Left ventricle myocardium inferior (tissue), 1 donor: ENCODE data around the gene CRX. TPM values are rescaled to one million over a fixed set of nuclear protein-coding genes. Genes with fewer than 3 reads are reported as not detected.

Source experiments
- DNase-seq: peaks from one replicate; pipeline ENCODE4 v3.0.0-alpha.2; 2020
- H3K27ac ChIP-seq: fragments of 200-600 bp; replicated peaks from 2 replicates; pipeline ENCODE4 v1.8.0; 2021
- H3K27me3 ChIP-seq: fragments of 200-600 bp; 2 replicates; pipeline ENCODE4 v1.8.0; 2021; ENCODE audit warnings: low read depth
- H3K36me3 ChIP-seq: fragments of 200-600 bp; 2 replicates; pipeline ENCODE4 v1.8.0; 2021
- H3K4me1 ChIP-seq: fragments of 200-600 bp; 2 replicates; pipeline ENCODE4 v1.8.0; 2021
- H3K4me3 ChIP-seq: fragments of 200-600 bp; 2 replicates; pipeline ENCODE4 v1.8.0; 2021; ENCODE audit warnings: mild to moderate bottlenecking, moderate library complexity
- H3K9me3 ChIP-seq: fragments of 200-600 bp; replicated peaks from 2 replicates; pipeline ENCODE4 v1.8.0; 2021
- intact Hi-C: fragments of 100-400 bp; cut with micrococcal nuclease; formaldehyde crosslinking; loops from one replicate; pipeline ENCODE4 v1.11.0; 2022
- total RNA-seq: library from RNA; stranded (reverse); fragmentation: NEBNext Ultra II Directional; extraction: Animal tissue kit (Norgen Biotek cat#: 25700); gene quantifications from one replicate; pipeline ENCODE4 v1.2.1, GENCODE V29; 2021
- TF ChIP-seq, protein P1 (sequence below): fragments of 200-600 bp; IDR thresholded peaks from 2 replicates; pipeline ENCODE4 v1.8.0; 2021; ENCODE audit warnings: antibody characterized with exemption, mild to moderate bottlenecking, borderline replicate concordance
- donor health status: DM: no; HTN: yes; CAD: no; lungs with severe emphysema.

The CRX gene
- total RNA-seq, 1 donor from 2014 or later: not detected

- Histone ChIP-seq H3K27ac (no peak overlapping the region), H3K27me3 (peaks cover 58% of the 10 kb centered on the region), H3K9me3 (no peaks in the 10 kb centered on the region), H3K36me3 (no peaks in the 10 kb centered on the region), H3K4me3 (no peak overlapping the region), H3K4me1 (no peaks in the 10 kb centered on the region)
- DNase-seq: no peak
- TF ChIP-seq, protein P1, sequence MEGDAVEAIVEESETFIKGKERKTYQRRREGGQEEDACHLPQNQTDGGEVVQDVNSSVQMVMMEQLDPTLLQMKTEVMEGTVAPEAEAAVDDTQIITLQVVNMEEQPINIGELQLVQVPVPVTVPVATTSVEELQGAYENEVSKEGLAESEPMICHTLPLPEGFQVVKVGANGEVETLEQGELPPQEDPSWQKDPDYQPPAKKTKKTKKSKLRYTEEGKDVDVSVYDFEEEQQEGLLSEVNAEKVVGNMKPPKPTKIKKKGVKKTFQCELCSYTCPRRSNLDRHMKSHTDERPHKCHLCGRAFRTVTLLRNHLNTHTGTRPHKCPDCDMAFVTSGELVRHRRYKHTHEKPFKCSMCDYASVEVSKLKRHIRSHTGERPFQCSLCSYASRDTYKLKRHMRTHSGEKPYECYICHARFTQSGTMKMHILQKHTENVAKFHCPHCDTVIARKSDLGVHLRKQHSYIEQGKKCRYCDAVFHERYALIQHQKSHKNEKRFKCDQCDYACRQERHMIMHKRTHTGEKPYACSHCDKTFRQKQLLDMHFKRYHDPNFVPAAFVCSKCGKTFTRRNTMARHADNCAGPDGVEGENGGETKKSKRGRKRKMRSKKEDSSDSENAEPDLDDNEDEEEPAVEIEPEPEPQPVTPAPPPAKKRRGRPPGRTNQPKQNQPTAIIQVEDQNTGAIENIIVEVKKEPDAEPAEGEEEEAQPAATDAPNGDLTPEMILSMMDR: no peak
- intact Hi-C loops: no loop called here
Observed at GRCh38 chr19:47839913-47840312, 18.2 kb downstream of the CRX start.

DNA sequence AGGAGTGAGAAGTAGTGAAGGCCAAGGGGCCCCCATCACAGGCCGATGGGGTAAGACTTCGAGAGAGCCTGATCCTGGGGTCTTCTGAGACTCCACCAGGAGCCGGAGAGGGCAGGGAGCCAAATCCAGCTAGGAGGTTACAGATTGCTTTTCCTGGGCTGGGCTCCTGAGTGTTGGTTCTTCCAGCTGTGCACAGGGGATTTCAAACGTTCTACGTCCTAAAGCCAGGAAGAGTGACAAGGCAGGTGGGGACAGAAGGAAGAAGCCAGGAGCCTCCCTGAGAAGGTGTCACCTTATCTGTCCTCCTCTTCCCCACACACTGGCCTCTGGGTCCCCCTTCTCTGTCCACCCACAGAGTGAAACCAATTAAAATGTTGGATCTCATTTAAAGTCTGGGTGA, 21.2 kb downstream of the CRX start:
- Histone ChIP-seq H3K27ac (no peak overlapping the region), H3K4me1 (no peaks in the 10 kb centered on the region), H3K27me3 (peaks cover 88% of the 10 kb centered on the region), H3K36me3 (no peaks in the 10 kb centered on the region), H3K4me3 (no peak overlapping the region), H3K9me3 (no peaks in the 10 kb centered on the region)
- TF ChIP-seq, protein P1: no peak
- DNase-seq: no peak
- intact Hi-C loops: no loop called here

DNA sequence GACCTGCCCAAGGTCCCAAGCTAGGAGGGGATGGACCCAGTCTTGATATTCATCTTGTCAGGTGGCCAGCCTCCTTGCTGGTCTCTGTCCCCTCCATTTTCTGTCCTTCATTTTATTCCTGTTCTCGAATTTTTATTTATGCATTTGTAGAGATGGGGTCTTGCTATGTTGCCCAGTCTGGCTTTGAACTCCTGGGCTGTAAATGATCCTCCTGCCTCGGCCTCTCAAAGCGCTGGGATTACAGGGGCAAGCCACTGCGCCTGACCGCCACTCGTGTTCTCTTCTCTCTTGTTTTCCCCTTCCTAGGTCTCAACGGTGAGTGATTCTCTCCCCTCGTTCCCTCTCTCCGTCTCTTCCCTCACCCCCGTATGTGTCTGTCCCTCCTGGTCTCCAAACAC, 26.7 kb downstream of the CRX start:
- H3K4me3 ChIP-seq: no peak overlapping the region
- no peak for DNase-seq
- H3K27ac ChIP-seq: no peak overlapping the region
- intact Hi-C loops: no loop called here
- TF ChIP-seq, protein P1: no peak
- peaks cover 3% of the 10 kb centered on the region for H3K4me1 ChIP-seq
- H3K27me3 ChIP-seq: peaks cover 100% of the 10 kb centered on the region
- H3K9me3 ChIP-seq: no peaks in the 10 kb centered on the region
- H3K36me3 ChIP-seq: no peaks in the 10 kb centered on the region

- TF ChIP-seq, protein P1: peak; percentile 40
- no peak overlapping the region for H3K4me3 ChIP-seq
- DNase-seq: no peak
- no peak overlapping the region for H3K27ac ChIP-seq
- peaks cover 100% of the 10 kb centered on the region for H3K27me3 ChIP-seq
- no peaks in the 10 kb centered on the region for H3K9me3 ChIP-seq
- intact Hi-C loops: no loop called here
- no peaks in the 10 kb centered on the region for H3K36me3 ChIP-seq
- peaks cover 3% of the 10 kb centered on the region for H3K4me1 ChIP-seq
Observed at GRCh38 chr19:47848823-47849473, 27.2 kb downstream of the CRX start.

DNA sequence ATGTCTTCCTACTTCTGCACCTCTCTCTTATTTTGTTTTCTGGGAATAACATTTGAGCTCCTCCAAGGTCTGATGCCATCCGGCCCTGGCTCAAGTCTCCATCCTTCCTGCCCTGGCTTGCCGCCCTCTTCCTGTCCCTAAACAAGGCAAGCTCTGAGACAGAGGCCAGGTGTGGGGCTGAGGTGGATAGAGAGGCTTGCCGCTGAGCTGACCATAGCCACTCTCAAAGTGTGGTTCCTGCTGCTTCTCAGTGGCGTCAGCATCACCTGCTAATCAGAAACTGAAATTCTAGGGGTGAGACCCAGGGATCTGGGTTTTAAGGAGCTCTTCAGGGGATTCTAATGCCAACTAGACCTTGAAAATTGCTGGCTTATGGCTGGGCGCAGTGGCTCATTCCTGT, 31.3 kb downstream of the CRX start:
- Histone ChIP-seq H3K27me3 (peaks cover 100% of the 10 kb centered on the region), H3K27ac (no peak overlapping the region), H3K36me3 (no peaks in the 10 kb centered on the region), H3K4me1 (peaks cover 3% of the 10 kb centered on the region), H3K4me3 (no peak overlapping the region), H3K9me3 (no peaks in the 10 kb centered on the region)
- TF ChIP-seq, protein P1: no peak
- intact Hi-C loops: no loop called here
- no peak for DNase-seq
